Panc1 (cell line): ENCODE measurements around the gene STEAP1B. TPM values are rescaled to one million over a fixed set of nuclear protein-coding genes. Genes with fewer than 3 reads are reported as not detected.

Experiments used
- ATAC-seq: fragments of 200-7000 bp; cut with Tn5 transposase; 2 replicates; pipeline ENCODE4 v1.9.1; 2020; ENCODE audit warnings: mild to moderate bottlenecking, moderate library complexity
- BruUV-seq: library from RNA; stranded (reverse); fragments of 400-500 nt; replicated peaks from 2 replicates; lab custom pipeline; 2021; lab: Mats Ljungman, UMichigan
- CTCF ChIA-PET: fragments of 300-600 bp; sonication (Branson Sonifier 250); formaldehyde crosslinking; loops from one replicate; lab custom pipeline; 2022; ENCODE audit warnings: antibody characterized with exemption; lab: Charles Lee
- POLR2A ChIA-PET: fragments of 300-600 bp; sonication (Branson Sonifier 250); formaldehyde crosslinking; loops from one replicate; lab custom pipeline; 2022; ENCODE audit warnings: antibody characterized with exemption; lab: Charles Lee
- DNase-seq: peaks from one replicate; pipeline ENCODE4 v3.0.0-alpha.2; 2010; ENCODE audit warnings: low read depth, low spot score
- H3K27ac ChIP-seq: 2 replicates; pipeline ENCODE4 v1.5.1; 2011; ENCODE audit warnings: mild to moderate bottlenecking, low read length, inconsistent platforms
- H3K27me3 ChIP-seq: fragments of 200-500 bp; sonication (Bioruptor generic); 2 replicates; pipeline ENCODE4 v1.6.0; 2014; ENCODE audit warnings: low read length, inconsistent platforms; ENCODE audit not compliant: control insufficient read depth, insufficient read depth
- H3K36me3 ChIP-seq: fragments of 200-500 bp; sonication (Bioruptor generic); 2 replicates; pipeline ENCODE4 v1.5.1; 2014; ENCODE audit warnings: inconsistent platforms, mild to moderate bottlenecking, low read length, moderate library complexity; ENCODE audit not compliant: control insufficient read depth, insufficient read depth
- H3K4me1 ChIP-seq: 2 replicates; pipeline ENCODE4 v1.5.1; 2011; ENCODE audit warnings: inconsistent platforms, mild to moderate bottlenecking, low read length, moderate library complexity; ENCODE audit not compliant: control insufficient read depth, insufficient read depth
- H3K4me3 ChIP-seq, 2 experiments: 2 replicates each; pipeline ENCODE4 v1.5.1; 2011 to 2012; ENCODE audit warnings: low read depth in 2 of 2, low read length in 2 of 2, mild to moderate bottlenecking in 2 of 2, inconsistent platforms in 1 of 2, moderate library complexity in 1 of 2
- H3K9me3 ChIP-seq: fragments of 200-500 bp; sonication (Bioruptor generic); 2 replicates; pipeline ENCODE4 v1.5.1; 2014; ENCODE audit warnings: low read depth, mild to moderate bottlenecking, inconsistent platforms, low read length, moderate library complexity; ENCODE audit not compliant: control insufficient read depth, insufficient read depth
- CTCF ChIP-seq: fragments of 450-650 bp; IDR thresholded peaks from 2 replicates; pipeline ENCODE4 v1.5.1; 2017; ENCODE audit warnings: mild to moderate bottlenecking
- POLR2AphosphoS5 ChIP-seq: IDR thresholded peaks from 2 replicates; pipeline ENCODE4 v1.6.1; 2012; ENCODE audit warnings: mild to moderate bottlenecking, low read depth, low read length, moderate library complexity
- SIN3A ChIP-seq: IDR thresholded peaks from 2 replicates; pipeline ENCODE4 v1.6.1; 2012; ENCODE audit warnings: low read depth, mild to moderate bottlenecking, low read length, moderate library complexity, borderline replicate concordance; ENCODE audit not compliant: insufficient read depth
- TCF7L2 ChIP-seq: IDR thresholded peaks from 2 replicates; pipeline ENCODE4 v1.6.1; 2011; ENCODE audit warnings: mild to moderate bottlenecking, low read depth, low read length, inconsistent platforms
- in situ Hi-C: cut with HindIII; loops from 2 replicates; pipeline ENCODE4 v1.10.0; 2016; ENCODE audit warnings: low sequenced_read_pairs, low pct_unique_long_range_greater_than_20kb
- intact Hi-C: fragments of 100-400 bp; cut with micrococcal nuclease; formaldehyde crosslinking; loops from one replicate; pipeline ENCODE4 v1.10.0; 2022; ENCODE audit not compliant: unreplicated experiment
- total RNA-seq: library from RNA; stranded (reverse); gene quantifications from one replicate; pipeline ENCODE4 v1.2.1, GENCODE V29; 2021; ENCODE audit not compliant: unreplicated experiment
- TF ChIP-seq, protein P1 (sequence below), 2 experiments: IDR thresholded peaks; 2 replicates each; pipeline ENCODE4 v1.6.1; 2011 to 2012; ENCODE audit warnings: low read depth in 2 of 2, control low read depth in 1 of 2, low read length in 1 of 2, mild to moderate bottlenecking in 1 of 2, moderate library complexity in 1 of 2; ENCODE audit not compliant: insufficient read depth in 1 of 2

The STEAP1B gene
- total RNA-seq, 1 experiment from 2014 or later = 3.3 TPM

GRCh38 chr7:22426463-22427094, 73.4 kb downstream of the STEAP1B start:
- intact Hi-C loops = no loop called here
- Histone ChIP-seq H3K4me1 (no peaks in the 10 kb centered on the region), H3K9me3 (no peaks in the 10 kb centered on the region), H3K27me3 (no peaks in the 10 kb centered on the region), H3K27ac (no peak overlapping the region), H3K4me3 (no peak overlapping the region), H3K36me3 (no peaks in the 10 kb centered on the region)
- ATAC-seq = no peak
- in situ Hi-C loops = no loop called here
- POLR2A ChIA-PET = no interaction called here
- no peak for DNase-seq
- TF ChIP-seq SIN3A = no peak
- no peak for TF ChIP-seq CTCF
- TF ChIP-seq, protein P1, sequence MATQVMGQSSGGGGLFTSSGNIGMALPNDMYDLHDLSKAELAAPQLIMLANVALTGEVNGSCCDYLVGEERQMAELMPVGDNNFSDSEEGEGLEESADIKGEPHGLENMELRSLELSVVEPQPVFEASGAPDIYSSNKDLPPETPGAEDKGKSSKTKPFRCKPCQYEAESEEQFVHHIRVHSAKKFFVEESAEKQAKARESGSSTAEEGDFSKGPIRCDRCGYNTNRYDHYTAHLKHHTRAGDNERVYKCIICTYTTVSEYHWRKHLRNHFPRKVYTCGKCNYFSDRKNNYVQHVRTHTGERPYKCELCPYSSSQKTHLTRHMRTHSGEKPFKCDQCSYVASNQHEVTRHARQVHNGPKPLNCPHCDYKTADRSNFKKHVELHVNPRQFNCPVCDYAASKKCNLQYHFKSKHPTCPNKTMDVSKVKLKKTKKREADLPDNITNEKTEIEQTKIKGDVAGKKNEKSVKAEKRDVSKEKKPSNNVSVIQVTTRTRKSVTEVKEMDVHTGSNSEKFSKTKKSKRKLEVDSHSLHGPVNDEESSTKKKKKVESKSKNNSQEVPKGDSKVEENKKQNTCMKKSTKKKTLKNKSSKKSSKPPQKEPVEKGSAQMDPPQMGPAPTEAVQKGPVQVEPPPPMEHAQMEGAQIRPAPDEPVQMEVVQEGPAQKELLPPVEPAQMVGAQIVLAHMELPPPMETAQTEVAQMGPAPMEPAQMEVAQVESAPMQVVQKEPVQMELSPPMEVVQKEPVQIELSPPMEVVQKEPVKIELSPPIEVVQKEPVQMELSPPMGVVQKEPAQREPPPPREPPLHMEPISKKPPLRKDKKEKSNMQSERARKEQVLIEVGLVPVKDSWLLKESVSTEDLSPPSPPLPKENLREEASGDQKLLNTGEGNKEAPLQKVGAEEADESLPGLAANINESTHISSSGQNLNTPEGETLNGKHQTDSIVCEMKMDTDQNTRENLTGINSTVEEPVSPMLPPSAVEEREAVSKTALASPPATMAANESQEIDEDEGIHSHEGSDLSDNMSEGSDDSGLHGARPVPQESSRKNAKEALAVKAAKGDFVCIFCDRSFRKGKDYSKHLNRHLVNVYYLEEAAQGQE (IDR thresholded peaks at IDR 0.05; ENCODE audit: insufficient read depth in 1 of 2, low read depth in 2 of 2, low read length in 1 of 2) = no peak
- TF ChIP-seq TCF7L2 = no peak
- no peak for TF ChIP-seq POLR2AphosphoS5
- CTCF ChIA-PET = interaction anchor here (0.6 kb wide), 1 partner anchor 274 kb away, joined by 3 read pairs; no protein-coding TSS in a partner anchor
- no TSS peak for BruUV-seq

- no peak for ATAC-seq
- CTCF ChIA-PET = no interaction called here
These were observed 74.6 kb downstream of the STEAP1B start for GRCh38 chr7:22425361-22425760.

More at GRCh38 chr7:22425361-22425760, 74.6 kb downstream of the STEAP1B start:
- BruUV-seq = no TSS peak
- no peak for DNase-seq
- Histone ChIP-seq H3K27ac (no peak overlapping the region), H3K4me3 (no peak overlapping the region), H3K27me3 (no peaks in the 10 kb centered on the region), H3K4me1 (no peaks in the 10 kb centered on the region), H3K36me3 (no peaks in the 10 kb centered on the region), H3K9me3 (no peaks in the 10 kb centered on the region)
- intact Hi-C loops = no loop called here
- POLR2A ChIA-PET = no interaction called here
- in situ Hi-C loops = no loop called here
- TF ChIP-seq CTCF = no peak
